Measurements from ENCODE around the gene ST7. TPM values are rescaled to one million over a fixed set of nuclear protein-coding genes. Genes with fewer than 3 reads are reported as not detected.

ST7 gene
- total and polyA plus RNA-seq, 2 of the 8 experiments (the other 6 are each of a cell fraction or from before 2014, with no cell fraction given): 16.3 to 18.0 TPM

- TF ChIP-seq TAF1 (IDR thresholded peaks at IDR 0.05; ENCODE audit: low read depth, low read length): no peak
Observed at GRCh38 chr7:116979430-116979829, 26.1 kb downstream of the ST7 start (continued).

All from H1 (cell line).